KG1 (cell line): Measurements from ENCODE around the gene EVI2B.
"Not testable (repeated sequence)": the region's sequence is repeated elsewhere in the genome, so short reads cannot be mapped to it uniquely, and the experiment has no call there.

ENCODE experiments used
- DNase-seq: peaks from one replicate; lab custom pipeline; 2025; lab: John Stamatoyannopoulos, UW

The EVI2B gene

DNA sequence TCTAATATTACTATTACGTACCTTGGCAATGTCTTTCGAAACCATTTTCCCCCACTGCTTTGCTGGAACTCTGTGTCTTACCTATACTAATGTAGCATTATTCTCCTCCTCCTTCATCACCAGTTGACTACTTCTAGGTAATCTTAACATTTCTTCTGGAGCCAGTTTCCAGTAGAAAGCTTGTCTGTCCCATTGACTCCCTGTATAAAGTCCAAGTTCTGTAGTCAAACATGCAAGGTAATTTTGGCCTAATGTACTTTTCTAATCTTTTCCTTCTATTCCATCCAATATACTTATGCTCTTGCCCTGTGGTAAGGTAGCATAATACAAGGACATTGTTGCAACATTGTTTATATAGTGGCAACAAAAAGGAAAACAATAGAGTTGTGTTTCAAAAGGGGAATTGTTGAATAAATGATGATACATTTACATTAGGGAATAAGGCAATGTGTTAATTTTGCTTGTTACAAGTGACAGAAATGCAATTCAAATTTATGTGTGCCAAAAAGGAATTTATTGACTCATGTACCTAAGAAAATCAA is 44.7 kb downstream of the EVI2B start:
- no peak for DNase-seq

DNA sequence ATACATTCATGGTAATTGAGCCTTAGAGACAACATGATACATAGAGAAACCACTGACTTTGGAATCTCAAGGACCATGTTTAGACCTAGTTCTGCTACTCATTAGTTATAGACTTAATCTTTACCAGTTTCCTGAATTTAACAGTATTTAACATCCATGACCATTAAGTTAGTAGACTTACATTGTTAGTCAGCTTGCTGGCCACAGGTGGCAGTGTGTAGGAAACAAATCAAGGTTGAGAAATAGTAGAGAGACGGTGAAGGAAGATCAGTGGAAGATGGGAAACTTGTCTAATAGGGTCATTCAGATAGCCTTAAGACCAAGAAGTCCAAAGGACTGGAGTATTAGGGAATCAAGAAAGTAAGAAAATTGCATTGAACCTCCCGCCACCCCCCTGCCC is 47.8 kb downstream of the EVI2B start:
- DNase-seq: no peak

DNA sequence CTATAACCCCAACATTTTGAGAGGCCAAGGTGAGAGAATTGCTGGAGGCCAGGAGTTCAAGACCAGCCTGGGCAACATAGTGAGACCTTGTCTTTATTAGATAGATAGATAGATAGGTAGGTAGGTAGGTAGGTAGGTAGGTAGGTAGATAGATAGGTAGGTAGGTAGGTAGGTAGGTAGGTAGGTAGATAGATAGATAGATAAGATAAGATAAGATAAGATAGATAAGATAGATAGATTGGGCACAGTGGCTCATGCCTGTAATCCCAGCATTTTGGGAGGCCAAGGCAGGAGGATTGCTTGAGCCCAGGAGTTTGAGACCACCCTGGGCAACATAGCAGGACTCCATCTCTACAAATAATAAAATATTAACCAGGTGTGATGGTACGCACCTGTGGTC is 50.9 kb downstream of the EVI2B start:
- not testable (repeated sequence) for DNase-seq

DNA sequence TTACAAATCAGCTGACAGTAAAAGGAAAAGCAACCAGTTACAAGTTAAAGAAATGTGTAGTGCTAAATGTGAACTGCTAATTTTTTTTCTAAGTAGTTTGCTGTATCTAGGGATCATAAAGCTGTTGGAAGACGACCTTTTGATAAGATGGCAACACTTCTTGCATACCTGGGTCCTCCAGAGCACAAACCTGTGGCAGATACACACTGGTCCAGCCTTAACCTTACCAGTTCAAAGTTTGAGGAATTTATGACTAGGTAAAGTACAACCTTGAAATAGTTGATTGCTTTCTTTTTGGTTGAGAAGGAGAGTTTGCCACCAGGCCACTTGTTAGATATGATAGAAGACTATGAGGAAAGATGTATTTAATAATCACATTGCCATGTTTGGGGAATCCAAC is 52.3 kb downstream of the EVI2B start:
- DNase-seq: no peak

DNA sequence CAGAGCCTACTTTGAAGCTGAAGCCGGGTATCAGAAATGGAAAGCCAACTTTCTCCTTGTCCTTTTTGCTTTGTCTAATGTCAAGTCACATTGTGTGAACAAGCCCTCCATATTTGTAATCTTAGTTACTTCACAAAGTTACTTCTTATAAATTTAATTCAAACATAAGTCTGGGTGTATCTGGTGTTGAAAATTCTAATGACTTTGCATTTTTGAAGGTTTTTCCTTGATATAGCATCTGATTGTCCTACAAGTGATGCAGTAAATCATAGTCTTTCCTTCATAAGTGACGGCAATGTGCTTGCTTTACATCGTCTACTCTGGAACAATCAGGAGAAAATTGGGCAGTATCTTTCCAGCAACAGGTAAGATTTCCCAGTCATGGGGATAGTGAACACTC is 53.7 kb downstream of the EVI2B start:
- no peak for DNase-seq

DNA sequence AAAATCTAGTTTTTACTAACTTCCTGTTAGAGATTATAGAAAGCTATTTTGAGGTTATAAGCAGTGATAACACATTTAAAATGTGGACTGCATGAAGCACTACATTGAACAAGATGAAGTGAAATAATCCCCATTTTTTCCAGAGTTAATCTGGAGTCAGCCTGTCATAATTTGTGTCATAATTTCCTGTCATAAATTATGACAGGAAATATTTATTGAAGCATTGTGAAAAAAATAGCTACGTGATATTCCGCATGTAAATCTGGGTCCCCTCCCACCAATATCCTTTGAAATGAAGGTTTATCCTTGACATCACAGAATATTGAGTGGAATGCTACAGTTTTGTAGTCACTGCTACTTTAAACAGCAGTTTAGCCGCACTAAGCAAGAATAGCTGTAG is 56.9 kb downstream of the EVI2B start:
- no peak for DNase-seq

DNA sequence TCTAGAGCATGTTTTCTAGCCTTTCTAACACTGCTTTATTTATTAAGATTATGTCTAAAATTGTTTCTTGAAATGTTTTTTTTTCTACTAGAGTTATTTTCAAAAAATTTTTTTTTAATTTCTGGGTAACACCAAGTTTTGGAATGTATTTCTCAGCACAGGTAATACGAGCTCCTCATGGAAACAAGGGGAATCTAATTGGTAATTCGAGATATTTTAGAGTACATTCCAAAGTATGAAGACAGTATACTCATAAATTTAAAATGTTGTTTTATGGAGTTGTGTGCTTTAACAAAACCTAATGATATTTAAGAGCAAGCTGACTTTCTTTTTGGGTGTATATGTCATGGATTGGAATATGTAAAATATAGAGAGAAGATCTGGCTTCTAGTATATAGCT is 59.2 kb downstream of the EVI2B start:
- DNase-seq: no peak
